HCEC 1CT (cell line): ENCODE data around the gene PRPF4.

Experiments used
- DNase-seq: peaks from one replicate; pipeline ENCODE4 v3.0.0-alpha.2; 2017

Gene PRPF4

DNA sequence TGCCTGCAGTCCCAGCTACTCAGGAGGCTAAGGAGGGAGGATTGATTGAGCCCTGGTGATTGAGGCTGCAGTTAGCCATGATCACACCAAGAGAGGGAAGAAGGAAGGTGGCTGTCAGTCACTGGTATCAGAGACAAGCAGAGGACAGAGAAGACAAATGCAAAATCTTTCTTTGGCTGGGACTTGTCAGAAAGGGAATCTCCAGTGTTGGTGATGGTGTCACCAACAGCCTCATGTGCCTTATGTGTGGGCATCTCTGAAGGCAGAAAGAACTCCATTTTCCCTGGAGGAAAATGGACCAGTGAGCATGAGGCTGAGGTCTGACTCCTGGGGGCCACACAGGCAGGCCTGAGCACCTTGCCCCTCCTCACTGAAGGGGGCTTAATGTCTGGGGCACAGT, 39.8 kb downstream of the PRPF4 start:
- DNase-seq = no peak

GRCh38 chr9:113316030-113316429, 40.6 kb downstream of the PRPF4 start:
- DNase-seq = no peak

- DNase-seq = no peak
Measured at GRCh38 chr9:113317777-113318176, 42.3 kb downstream of the PRPF4 start.

- DNase-seq = no peak
Measured at GRCh38 chr9:113319054-113319453, 43.6 kb downstream of the PRPF4 start.

DNA sequence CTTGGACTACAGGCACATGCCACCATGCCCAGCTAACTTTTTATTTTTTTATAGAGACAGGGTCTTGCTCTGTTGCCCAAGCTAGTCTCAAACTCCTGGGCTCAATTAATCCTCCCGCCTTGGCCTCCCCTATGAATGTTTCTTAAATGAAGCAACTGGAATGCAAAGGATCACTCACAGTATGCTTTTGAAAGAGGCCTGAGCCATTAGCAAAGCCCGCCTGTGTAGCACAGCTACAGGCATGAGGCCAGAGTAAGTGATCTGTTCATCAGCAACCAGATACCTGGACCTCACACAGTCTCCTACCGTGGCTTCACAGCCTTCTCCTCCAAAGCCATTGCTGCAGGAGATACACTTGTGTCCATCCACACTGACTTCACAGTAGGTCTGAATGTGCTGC, 44.6 kb downstream of the PRPF4 start:
- no peak for DNase-seq

DNA sequence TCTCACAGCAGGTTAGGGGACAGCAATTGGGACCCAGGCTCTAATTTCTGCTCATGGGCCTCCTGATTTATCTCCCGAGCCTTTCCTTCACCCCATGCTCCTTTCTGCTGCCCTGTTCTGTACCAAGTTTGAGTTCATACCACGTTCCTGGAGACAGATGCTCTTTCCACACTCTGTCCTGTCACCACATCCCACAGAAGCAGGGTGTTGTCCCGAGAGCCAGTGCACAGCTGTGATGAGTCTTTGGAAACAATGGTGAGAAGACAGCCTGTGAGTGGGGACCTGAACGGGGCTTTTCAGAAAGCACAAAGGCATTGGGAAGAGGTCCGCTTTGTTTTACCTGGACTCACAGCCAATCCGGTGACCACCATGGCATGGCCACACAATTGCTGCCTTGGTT, 47.2 kb downstream of the PRPF4 start:
- no peak for DNase-seq

- DNase-seq = no peak
Measured at GRCh38 chr9:113326230-113326629, 50.8 kb downstream of the PRPF4 start.

DNA sequence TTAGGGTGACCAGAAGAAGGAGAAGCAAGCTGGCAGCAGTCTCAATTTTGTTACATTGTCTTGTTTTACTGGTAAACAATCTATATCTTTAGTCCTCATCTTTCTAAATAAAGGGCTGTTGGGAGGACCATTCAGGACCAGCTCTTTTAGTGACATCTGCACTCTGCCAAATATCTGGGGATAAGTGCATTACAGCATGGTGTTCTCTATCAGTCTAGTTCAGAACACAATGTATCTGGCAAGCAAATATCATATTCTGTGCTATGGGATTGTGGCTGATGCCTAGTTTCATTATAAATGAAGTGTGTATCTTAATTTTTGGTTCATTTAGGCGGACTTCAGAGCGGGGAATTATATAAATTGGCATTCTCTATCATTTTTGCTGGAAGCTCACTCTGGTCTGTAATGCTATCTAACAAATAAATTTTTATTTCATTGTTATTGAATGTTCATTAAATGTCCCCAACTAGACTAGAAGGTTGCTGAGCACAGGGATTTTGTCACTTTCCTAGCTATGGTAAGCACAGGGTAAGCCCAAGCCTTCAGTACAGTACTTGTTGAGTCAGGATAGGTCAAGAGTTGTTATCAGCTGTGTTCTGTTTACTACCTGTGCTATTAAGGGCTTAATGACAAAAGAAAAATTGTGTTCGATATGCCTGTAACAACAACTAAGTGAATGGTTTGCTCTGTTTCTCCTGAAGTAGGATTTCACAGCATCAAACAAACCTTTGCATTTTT, 52.8 kb downstream of the PRPF4 start:
- DNase-seq = no peak

- DNase-seq = no peak
Measured at GRCh38 chr9:113331780-113332179, 56.3 kb downstream of the PRPF4 start.

- DNase-seq = no peak
Measured at GRCh38 chr9:113337714-113338113, 62.3 kb downstream of the PRPF4 start.

DNA sequence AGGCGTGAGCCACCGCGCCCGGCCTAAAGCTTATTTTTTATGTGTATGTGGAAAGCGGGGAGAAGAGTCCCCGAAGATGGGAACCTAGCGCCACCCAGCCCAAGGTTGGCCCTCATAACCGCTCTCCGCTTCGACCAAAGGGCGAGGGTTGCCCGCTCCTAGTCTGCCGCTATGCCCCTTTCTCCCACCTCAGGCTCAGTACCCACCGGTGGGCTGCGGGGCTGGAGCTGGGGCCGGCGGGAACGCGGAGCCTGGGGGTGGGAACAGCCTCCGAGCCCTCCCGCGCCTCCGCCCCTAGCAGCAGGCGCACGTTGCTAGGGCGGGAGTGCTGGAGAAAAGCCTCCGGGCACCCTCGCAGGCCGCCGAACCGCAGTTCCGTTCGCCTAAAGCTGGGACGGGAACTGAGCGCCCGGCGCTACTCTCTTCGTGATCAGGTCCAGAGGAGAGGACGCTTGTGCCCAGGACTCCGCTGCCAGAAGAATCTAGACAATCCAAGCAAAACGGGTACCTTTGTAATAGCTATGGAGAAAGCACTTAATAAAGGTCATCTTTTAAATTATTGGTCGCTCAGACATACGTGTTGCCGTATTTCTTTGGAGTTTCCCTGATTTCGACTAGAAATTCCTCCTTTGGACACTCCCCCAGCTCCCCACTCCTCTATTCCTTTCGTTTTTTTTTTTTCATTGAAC, 64.7 kb downstream of the PRPF4 start, which contains the start of gene WDR31:
Gene WDR31 (minus strand): TSS at position 265 of the 689 bp plus-strand sequence. CDS start 8,253 bp downstream, outside the sequence.
- DNase-seq = peak; percentile 84

GRCh38 chr9:113341712-113342410, 66.4 kb downstream of the PRPF4 start:
- DNase-seq = no peak
